Nephron progenitor cell (in vitro differentiated cells): ENCODE results near the gene ADARB2.
"Not testable (repeated sequence)": the region's sequence is repeated elsewhere in the genome, so short reads cannot be mapped to it uniquely, and the experiment has no call there.

ENCODE experiments used
- DNase-seq: peaks from one replicate; pipeline ENCODE4 v3.0.0; 2021
- H3K27ac Mint-ChIP-seq: 2 replicates; pipeline ENCODE4 v1.8.0; 2021; ENCODE audit warnings: mild to moderate bottlenecking, moderate library complexity, mixed read lengths
- H3K27me3 Mint-ChIP-seq: 2 replicates; pipeline ENCODE4 v1.8.0; 2021; ENCODE audit warnings: mild to moderate bottlenecking, low read depth, mixed read lengths; ENCODE audit not compliant: poor library complexity
- H3K36me3 Mint-ChIP-seq: 2 replicates; pipeline ENCODE4 v1.8.0; 2021; ENCODE audit warnings: low read depth, mixed read lengths
- H3K4me1 Mint-ChIP-seq: 2 replicates; pipeline ENCODE4 v1.8.0; 2021; ENCODE audit warnings: mixed read lengths
- H3K4me3 Mint-ChIP-seq: 2 replicates; pipeline ENCODE4 v1.8.0; 2021; ENCODE audit warnings: mild to moderate bottlenecking, moderate library complexity, mixed read lengths
- H3K9me3 Mint-ChIP-seq: 2 replicates; pipeline ENCODE4 v1.8.0; 2021; ENCODE audit warnings: mild to moderate bottlenecking, moderate library complexity, mixed read lengths
- CTCF ChIP-seq: fragments of 200-600 bp; sonication (generic); IDR thresholded peaks from 2 replicates; pipeline ENCODE4 v1.5.0; 2021; ENCODE audit warnings: antibody characterized with exemption

ADARB2 gene

GRCh38 chr10:1776127-1776662 lies 38.9 kb upstream of the ADARB2 start:
- Mint-ChIP-seq H3K9me3 (peaks cover 8% of the 10 kb centered on the region), H3K27ac (no peak overlapping the region), H3K4me1 (no peaks in the 10 kb centered on the region), H3K27me3 (peaks cover 15% of the 10 kb centered on the region), H3K4me3 (no peak overlapping the region), H3K36me3 (no peaks in the 10 kb centered on the region)
- no peak for DNase-seq
- TF ChIP-seq CTCF, result no peak

GRCh38 chr10:1774796-1775195 lies 37.5 kb upstream of the ADARB2 start:
- Mint-ChIP-seq H3K27me3 (peaks cover 11% of the 10 kb centered on the region), H3K9me3 (peaks cover 8% of the 10 kb centered on the region), H3K36me3 (no peaks in the 10 kb centered on the region), H3K27ac (no peak overlapping the region), H3K4me3 (no peak overlapping the region), H3K4me1 (no peaks in the 10 kb centered on the region)
- no peak for DNase-seq
- no peak for TF ChIP-seq CTCF

GRCh38 chr10:1773204-1773603 lies 35.9 kb upstream of the ADARB2 start:
- H3K4me3 Mint-ChIP-seq, H3K9me3 Mint-ChIP-seq, DNase-seq: not testable (repeated sequence)

GRCh38 chr10:1766049-1766448 lies 28.7 kb upstream of the ADARB2 start:
- DNase-seq, result no peak
- Mint-ChIP-seq H3K4me1 (no peaks in the 10 kb centered on the region), H3K4me3 (no peak overlapping the region), H3K27ac (no peak overlapping the region), H3K27me3 (peaks cover 3% of the 10 kb centered on the region), H3K9me3 (no peaks in the 10 kb centered on the region), H3K36me3 (no peaks in the 10 kb centered on the region)
- no peak for TF ChIP-seq CTCF

More at GRCh38 chr10:1773204-1773603, 35.9 kb upstream of the ADARB2 start:
- H3K27ac Mint-ChIP-seq, H3K4me1 Mint-ChIP-seq, H3K36me3 Mint-ChIP-seq: not testable (repeated sequence)
- peaks cover 11% of the 10 kb centered on the region for H3K27me3 Mint-ChIP-seq

DNA sequence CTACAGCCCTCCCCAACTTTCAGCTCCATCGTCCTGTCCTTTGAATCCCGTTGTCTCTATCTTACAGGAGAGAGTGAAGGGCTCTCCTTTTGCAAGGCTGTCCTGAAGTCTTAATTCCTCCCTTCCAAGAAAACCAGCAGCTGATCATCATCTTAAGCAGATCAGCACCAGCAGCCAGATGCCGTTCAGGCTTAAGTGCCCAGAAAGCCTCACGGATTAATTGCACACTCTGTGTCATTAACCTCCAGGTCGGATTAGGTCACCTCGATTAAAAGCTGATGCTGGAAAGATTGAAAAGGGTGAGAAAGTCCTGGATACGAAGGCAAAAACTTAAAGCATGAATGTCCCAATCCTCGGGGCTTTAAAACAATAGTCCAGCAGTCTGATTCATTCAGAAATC lies 24.8 kb upstream of the ADARB2 start:
- Mint-ChIP-seq H3K9me3 (peaks cover 31% of the 10 kb centered on the region), H3K4me1 (no peaks in the 10 kb centered on the region), H3K4me3 (no peak overlapping the region), H3K36me3 (no peaks in the 10 kb centered on the region), H3K27ac (no peak overlapping the region), H3K27me3 (peaks cover 3% of the 10 kb centered on the region)
- no peak for DNase-seq
- no peak for TF ChIP-seq CTCF

- Mint-ChIP-seq H3K27ac (no peak overlapping the region), H3K36me3 (no peaks in the 10 kb centered on the region), H3K9me3 (peaks cover 42% of the 10 kb centered on the region), H3K4me1 (peaks cover 17% of the 10 kb centered on the region), H3K27me3 (peaks cover 27% of the 10 kb centered on the region), H3K4me3 (no peak overlapping the region)
- DNase-seq, result peak; percentile 22
- no peak for TF ChIP-seq CTCF
Measured at GRCh38 chr10:1754506-1755153, 17.3 kb upstream of the ADARB2 start.
